ENCODE data around the gene REPIN1.

Gene REPIN1

GRCh38 chr7:150400788-150401423, 32.3 kb downstream of the REPIN1 start:
- H3K9ac ChIP-seq (ENCODE audit: insufficient read length) = no peak overlapping the region
- H3K9me3 ChIP-seq (ENCODE audit: low read depth, low read length) = no peaks in the 10 kb centered on the region
- no peaks in the 10 kb centered on the region; the same call in 1 of the 2 replicates for H3K36me3 ChIP-seq (ENCODE audit: insufficient read depth, low read length)
- H3K27ac ChIP-seq = no peak overlapping the region
- TF ChIP-seq POLR2AphosphoS5 (IDR thresholded peaks at IDR 0.05; ENCODE audit: borderline replicate concordance, low read depth, low read length) = no peak
- TF ChIP-seq FOXP2 (optimal IDR thresholded peaks at IDR 0.05; ENCODE audit: control extremely low read depth, extremely low read length, insufficient read depth) = no peak
- no peak for TF ChIP-seq EZH2 (IDR thresholded peaks at IDR 0.05)
- no peak for DNase-seq (ENCODE audit: low read depth, low spot score)
- no peak overlapping the region for H3K4me3 ChIP-seq

GRCh38 chr7:150401424-150401790, 32.8 kb downstream of the REPIN1 start:
- no peaks in the 10 kb centered on the region; the same call in 1 of the 2 replicates for H3K36me3 ChIP-seq (ENCODE audit: insufficient read depth, low read length)
- no peak for DNase-seq (ENCODE audit: low read depth, low spot score)
- no peak overlapping the region for H3K4me3 ChIP-seq
- H3K9ac ChIP-seq (ENCODE audit: insufficient read length) = no peak overlapping the region
- TF ChIP-seq POLR2AphosphoS5 (IDR thresholded peaks at IDR 0.05; ENCODE audit: borderline replicate concordance, low read depth, low read length) (no peak), FOXP2 (optimal IDR thresholded peaks at IDR 0.05; ENCODE audit: control extremely low read depth, extremely low read length, insufficient read depth) (no peak), EZH2 (IDR thresholded peaks at IDR 0.05) (no peak)
- H3K27ac ChIP-seq = no peak overlapping the region
- no peaks in the 10 kb centered on the region for H3K9me3 ChIP-seq (ENCODE audit: low read depth, low read length)

GRCh38 chr7:150401861-150402631, 33.4 kb downstream of the REPIN1 start:
- no peak for DNase-seq (ENCODE audit: low read depth, low spot score)
- no peak overlapping the region for H3K4me3 ChIP-seq

GRCh38 chr7:150402671-150403321, 34.2 kb downstream of the REPIN1 start:
- H3K9me3 ChIP-seq (ENCODE audit: low read depth, low read length) = no peaks in the 10 kb centered on the region
- H3K36me3 ChIP-seq (ENCODE audit: insufficient read depth, low read length) = no peaks in the 10 kb centered on the region; the same call in 1 of the 2 replicates
- no peak overlapping the region for H3K27ac ChIP-seq
- TF ChIP-seq POLR2AphosphoS5 (IDR thresholded peaks at IDR 0.05; ENCODE audit: borderline replicate concordance, low read depth, low read length) (no peak), FOXP2 (optimal IDR thresholded peaks at IDR 0.05; ENCODE audit: control extremely low read depth, extremely low read length, insufficient read depth) (no peak), EZH2 (IDR thresholded peaks at IDR 0.05) (no peak)
- no peak overlapping the region for H3K4me3 ChIP-seq
- H3K9ac ChIP-seq (ENCODE audit: insufficient read length) = no peak overlapping the region
- no peak for DNase-seq (ENCODE audit: low read depth, low spot score)

More at GRCh38 chr7:150401861-150402631, 33.4 kb downstream of the REPIN1 start:
- Histone ChIP-seq H3K9ac (ENCODE audit: insufficient read length) (no peak overlapping the region), H3K9me3 (ENCODE audit: low read depth, low read length) (no peaks in the 10 kb centered on the region), H3K36me3 (ENCODE audit: insufficient read depth, low read length) (no peaks in the 10 kb centered on the region; the same call in 1 of the 2 replicates), H3K27ac (no peak overlapping the region)
- TF ChIP-seq FOXP2 (optimal IDR thresholded peaks at IDR 0.05; ENCODE audit: control extremely low read depth, extremely low read length, insufficient read depth) (no peak), POLR2AphosphoS5 (IDR thresholded peaks at IDR 0.05; ENCODE audit: borderline replicate concordance, low read depth, low read length) (no peak), EZH2 (IDR thresholded peaks at IDR 0.05) (no peak)

GRCh38 chr7:150403376-150404171, 35.0 kb downstream of the REPIN1 start:
- TF ChIP-seq FOXP2 (optimal IDR thresholded peaks at IDR 0.05; ENCODE audit: control extremely low read depth, extremely low read length, insufficient read depth) = no peak
- TF ChIP-seq POLR2AphosphoS5 (IDR thresholded peaks at IDR 0.05; ENCODE audit: borderline replicate concordance, low read depth, low read length) = no peak
- TF ChIP-seq EZH2 (IDR thresholded peaks at IDR 0.05) = no peak
- Histone ChIP-seq H3K4me3 (no peak overlapping the region), H3K27ac (no peak overlapping the region), H3K36me3 (ENCODE audit: insufficient read depth, low read length) (no peaks in the 10 kb centered on the region), H3K9ac (ENCODE audit: insufficient read length) (no peak overlapping the region), H3K9me3 (ENCODE audit: low read depth, low read length) (no peaks in the 10 kb centered on the region)
- no peak for DNase-seq (ENCODE audit: low read depth, low spot score)

GRCh38 chr7:150404172-150404804, 35.7 kb downstream of the REPIN1 start:
- H3K4me3 ChIP-seq = peak overlapping the region; percentile 83
- H3K27ac ChIP-seq = no peak overlapping the region
- no peak overlapping the region for H3K9ac ChIP-seq (ENCODE audit: insufficient read length)
- no peak for TF ChIP-seq EZH2 (IDR thresholded peaks at IDR 0.05)
- no peak for TF ChIP-seq POLR2AphosphoS5 (IDR thresholded peaks at IDR 0.05; ENCODE audit: borderline replicate concordance, low read depth, low read length)
- TF ChIP-seq FOXP2 (optimal IDR thresholded peaks at IDR 0.05; ENCODE audit: control extremely low read depth, extremely low read length, insufficient read depth) = no peak
- H3K36me3 ChIP-seq (ENCODE audit: insufficient read depth, low read length) = no peaks in the 10 kb centered on the region
- no peaks in the 10 kb centered on the region for H3K9me3 ChIP-seq (ENCODE audit: low read depth, low read length)
- no peak for DNase-seq (ENCODE audit: low read depth, low spot score)

GRCh38 chr7:150404805-150405583, 36.4 kb downstream of the REPIN1 start:
- Histone ChIP-seq H3K9me3 (ENCODE audit: low read depth, low read length) (no peaks in the 10 kb centered on the region), H3K9ac (ENCODE audit: insufficient read length) (peak overlapping the region; percentile 74), H3K36me3 (ENCODE audit: insufficient read depth, low read length) (no peaks in the 10 kb centered on the region), H3K4me3 (peak overlapping the region; percentile 83), H3K27ac (no peak overlapping the region)
- TF ChIP-seq POLR2AphosphoS5 (IDR thresholded peaks at IDR 0.05; ENCODE audit: borderline replicate concordance, low read depth, low read length) (no peak; the same call in 1 of the 2 replicates), EZH2 (IDR thresholded peaks at IDR 0.05) (no peak), FOXP2 (optimal IDR thresholded peaks at IDR 0.05; ENCODE audit: control extremely low read depth, extremely low read length, insufficient read depth) (no peak)
- no peak for DNase-seq (ENCODE audit: low read depth, low spot score)

Measured in SK-N-MC (cell line).